Cerebellar cortex (tissue), 1 donor: Measurements from ENCODE around the gene OR51B2.
"Not testable (repeated sequence)": the region's sequence is repeated elsewhere in the genome, so short reads cannot be mapped to it uniquely, and the experiment has no call there.

Source experiments
- DNase-seq: peaks from one replicate; pipeline ENCODE4 v3.0.0-alpha.2; 2015; ENCODE audit warnings: low spot score

Gene OR51B2, protein sequence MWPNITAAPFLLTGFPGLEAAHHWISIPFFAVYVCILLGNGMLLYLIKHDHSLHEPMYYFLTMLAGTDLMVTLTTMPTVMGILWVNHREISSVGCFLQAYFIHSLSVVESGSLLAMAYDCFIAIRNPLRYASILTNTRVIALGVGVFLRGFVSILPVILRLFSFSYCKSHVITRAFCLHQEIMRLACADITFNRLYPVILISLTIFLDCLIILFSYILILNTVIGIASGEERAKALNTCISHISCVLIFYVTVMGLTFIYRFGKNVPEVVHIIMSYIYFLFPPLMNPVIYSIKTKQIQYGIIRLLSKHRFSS

DNA sequence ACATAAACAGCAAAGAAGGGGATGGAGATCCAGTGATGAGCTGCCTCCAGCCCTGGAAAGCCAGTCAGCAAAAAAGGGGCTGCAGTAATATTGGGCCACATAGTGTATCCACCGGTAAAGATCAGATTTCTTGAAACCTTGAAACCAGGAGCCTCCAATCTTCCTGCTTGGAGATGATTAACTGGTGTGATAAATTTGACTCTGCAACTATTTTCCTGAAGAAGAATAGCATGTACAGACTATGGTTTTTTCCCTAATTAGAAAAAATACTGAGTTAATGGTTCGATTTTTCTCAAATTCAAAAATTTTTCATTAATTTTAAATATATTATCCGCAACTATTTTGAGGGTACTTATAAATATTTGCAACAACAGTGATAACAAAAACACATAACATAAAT lies at the start of gene OR51B2:
Gene OR51B2, minus strand, starts transcription at position 101 of the 400 bp plus-strand sequence. Its CDS starts 0 bp downstream, at position 101.
- DNase-seq, result no peak

DNA sequence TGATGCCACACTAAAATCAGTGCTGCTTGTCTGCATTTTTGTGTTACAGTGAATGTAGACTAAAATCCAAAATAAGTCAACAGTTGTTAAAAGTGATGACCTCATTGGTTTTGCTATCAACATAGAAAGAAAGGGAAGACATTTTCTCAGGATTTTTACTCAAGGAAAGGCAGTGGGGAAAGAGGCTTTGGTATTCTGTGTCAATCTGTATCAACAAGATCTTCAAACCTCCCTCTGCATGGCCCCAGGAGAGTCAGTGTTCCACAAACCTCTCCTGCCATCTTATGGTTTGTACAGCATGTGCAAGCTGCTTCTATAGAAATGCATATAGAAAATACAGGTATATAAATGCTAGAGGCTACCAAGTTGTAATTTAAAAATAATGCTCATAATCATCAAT lies 45.7 kb upstream of the OR51B2 start:
- peak; percentile 73 for DNase-seq

DNA sequence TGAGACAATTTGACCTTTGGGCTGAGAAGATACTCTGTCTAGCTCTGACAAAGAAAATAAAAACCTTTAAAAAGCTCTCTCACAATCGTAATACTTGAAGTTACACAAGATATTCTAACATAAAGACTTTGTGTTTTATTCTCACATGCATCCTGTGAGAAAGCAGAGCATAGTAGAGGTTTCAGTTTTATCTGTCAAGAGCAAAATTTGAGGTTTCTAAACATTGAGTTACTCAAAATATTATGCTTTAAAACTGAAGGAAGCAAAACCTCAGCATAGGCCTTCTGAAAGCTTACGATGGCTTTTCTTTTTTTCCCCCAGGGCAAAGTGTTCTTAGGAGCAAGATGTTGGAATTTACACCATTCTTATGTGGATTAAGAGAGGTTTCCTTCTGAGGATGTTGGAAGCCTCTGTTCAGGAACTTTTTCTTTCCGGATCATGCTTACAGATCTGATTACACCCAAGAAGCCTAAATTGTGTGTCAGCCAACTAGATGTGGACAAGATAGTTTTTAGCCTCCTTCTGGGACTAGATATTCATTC lies 44.5 kb upstream of the OR51B2 start:
- no peak for DNase-seq

DNA sequence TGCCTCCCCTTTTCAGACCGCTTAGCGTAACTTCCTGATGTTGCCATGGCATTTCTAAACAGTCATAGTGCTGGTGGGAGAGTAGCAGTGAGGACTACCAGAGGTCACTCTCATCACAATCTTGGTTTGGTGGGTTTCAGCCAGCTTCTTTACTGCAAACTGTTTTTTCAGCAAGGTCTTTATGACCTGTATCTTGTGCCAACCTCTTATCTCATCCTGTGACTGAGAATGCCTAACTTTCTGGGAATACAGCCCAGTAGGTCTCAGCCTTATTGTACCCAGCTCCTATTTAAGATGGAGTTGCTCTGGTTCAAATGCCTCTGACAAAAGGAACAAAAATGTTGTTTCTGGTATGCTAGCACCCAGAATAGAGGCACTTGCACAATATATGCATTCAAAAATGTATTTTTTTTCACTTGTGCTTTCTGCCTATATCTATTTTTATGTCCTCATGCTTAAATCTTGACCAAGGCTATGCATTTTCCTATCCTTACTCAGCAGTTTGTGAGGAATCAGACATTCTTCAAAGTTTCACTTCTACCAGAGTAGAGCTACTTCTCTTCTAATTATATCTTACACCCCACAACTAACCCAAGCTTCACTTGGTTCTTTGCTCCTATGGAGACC lies 43.5 kb upstream of the OR51B2 start:
- DNase-seq, result no peak

DNA sequence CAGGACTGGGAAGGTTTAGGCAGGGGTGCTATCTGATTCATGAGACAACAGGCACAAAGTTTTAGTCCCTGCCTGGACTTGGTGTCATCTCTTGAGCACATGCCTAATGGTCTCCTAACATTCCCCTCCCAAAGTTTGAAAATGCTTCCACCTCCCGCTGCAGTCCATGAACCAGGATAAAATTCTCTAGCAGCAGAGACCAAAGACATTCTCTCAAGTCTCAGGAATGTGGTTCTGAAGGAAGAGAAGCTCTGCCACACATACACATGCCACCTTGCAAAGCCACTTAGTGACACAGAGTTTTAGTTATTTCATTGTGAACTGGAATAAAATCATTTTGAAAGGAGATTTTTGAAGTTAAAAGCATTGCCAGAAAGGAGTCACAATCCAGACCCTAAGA lies 42.8 kb upstream of the OR51B2 start:
- no peak for DNase-seq

DNA sequence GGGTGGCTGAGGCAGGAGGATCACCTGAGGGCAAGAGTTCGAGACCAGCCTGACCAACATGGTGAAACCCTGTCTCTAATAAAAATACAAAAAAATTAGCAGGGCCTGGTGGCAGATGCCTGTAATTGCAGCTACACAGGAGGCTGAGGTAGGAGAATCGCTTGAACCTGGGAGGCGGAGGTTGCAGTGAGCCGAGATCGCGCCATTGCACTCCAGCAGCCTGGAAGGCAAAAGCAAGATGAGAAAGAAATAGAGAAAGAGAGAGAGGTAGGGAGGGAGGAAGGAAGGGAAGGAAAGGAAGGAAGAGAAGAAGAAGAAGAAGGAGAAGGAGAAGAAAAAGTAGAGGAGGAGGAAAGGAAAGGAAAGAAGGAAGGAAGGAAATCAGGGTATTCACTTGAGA lies 42.3 kb upstream of the OR51B2 start:
- DNase-seq, result not testable (repeated sequence)

DNA sequence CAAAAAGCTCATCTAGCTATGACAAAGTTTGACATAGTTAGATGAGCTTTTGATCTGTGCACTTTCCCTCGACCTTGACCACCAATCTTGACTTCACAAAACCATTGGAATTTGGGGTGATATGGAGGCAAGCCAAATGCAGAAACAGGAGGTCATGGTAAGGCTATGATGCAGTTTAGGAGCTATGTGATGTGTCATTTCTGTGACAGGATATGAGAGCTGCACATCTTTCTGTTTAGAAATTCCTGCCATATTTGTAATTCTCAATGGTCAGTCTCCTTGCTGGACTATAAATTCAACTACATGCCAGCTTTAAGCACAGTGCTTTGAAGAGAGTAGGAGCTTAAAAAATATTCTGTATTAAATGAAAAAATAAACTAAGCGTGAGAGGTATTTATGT lies 40.1 kb upstream of the OR51B2 start:
- DNase-seq, result no peak

DNA sequence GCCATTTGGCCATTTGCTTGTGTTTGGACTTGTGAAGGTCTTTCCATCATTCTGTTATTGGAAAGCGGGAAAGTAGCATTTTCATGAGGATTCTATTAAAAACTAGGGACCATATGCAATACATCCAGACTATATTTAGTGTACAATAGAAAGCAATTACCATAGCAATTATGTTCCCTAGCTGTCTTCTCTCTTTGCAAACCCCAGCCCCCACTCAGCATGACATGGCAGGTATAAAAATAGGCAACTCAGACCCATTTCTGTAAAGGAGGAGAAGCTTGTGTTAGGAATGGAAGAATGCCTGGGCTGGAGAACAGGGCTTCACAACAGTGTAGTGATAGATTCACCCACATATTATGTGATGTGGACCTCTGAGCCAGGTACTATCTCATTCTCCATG lies 39.6 kb upstream of the OR51B2 start:
- no peak for DNase-seq

DNA sequence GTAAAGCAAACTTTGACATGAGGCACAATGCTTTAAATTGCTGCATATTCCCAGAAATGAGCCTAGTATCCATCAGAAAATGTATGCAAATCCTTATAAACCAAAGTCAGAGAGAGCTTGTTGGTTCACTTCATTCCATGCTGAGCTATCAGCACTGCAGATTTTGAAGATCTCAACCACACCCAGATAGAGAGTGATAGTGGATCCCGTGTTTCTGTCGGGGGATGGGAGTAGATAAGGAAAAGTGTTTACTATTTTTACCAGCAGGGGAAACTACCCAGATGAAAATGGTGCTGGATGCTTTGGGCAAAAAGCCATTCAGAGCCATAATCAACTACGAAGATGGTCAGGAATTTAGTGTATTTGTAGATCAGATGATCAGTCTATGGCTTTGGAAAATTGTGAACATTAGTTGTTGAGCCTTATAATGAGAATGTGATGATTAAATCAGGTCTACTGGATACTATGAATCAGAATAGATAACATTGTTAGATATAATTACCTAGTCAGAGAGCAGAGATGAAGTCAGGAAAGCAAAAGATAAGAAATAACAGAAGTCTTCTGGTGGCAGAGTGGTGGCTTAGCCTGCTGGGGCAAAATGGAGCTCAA lies 38.0 kb upstream of the OR51B2 start:
- DNase-seq, result no peak

DNA sequence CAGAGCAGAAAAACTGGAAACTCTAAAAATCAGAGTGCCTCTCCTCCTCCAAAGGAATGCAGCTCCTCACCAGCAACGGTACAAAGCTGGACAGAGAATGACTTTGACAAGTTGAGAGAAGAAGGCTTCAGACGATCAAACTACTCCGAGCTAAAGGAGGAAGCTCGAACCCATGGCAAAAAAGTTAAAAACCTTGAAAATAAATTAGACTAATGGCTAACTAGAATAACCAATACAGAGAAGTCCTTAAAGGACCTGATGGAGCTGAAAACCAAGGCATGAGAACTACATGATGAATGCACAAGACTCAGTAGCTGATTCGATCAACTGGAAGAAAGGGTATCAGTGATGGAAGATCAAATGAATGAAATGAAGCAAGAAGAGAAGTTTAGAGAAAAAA lies 31.9 kb upstream of the OR51B2 start:
- not testable (repeated sequence) for DNase-seq

DNA sequence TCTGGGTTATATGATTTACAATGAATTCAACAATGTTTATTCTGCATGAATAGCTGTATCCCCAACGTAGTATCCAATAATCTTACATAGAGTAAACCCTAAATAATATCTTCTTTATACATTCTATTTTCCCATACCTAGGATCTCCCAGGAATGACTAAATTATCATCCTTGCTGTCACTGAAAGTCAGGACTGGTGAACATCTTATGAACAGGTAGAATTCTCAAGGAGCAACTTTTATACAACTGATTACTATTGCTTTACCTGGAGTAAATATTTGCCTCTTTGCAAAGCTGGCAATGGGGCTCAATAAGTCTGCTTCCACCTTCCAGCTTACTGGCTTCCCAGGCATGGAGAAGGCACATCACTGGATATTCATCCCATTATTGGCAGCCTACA lies 27.1 kb upstream of the OR51B2 start, which contains the start of gene OR51B6:
Gene OR51B6, plus strand, starts transcription at position 301 of the 400 bp plus-strand sequence. Its CDS starts 0 bp downstream, at position 301.
- DNase-seq, result no peak

DNA sequence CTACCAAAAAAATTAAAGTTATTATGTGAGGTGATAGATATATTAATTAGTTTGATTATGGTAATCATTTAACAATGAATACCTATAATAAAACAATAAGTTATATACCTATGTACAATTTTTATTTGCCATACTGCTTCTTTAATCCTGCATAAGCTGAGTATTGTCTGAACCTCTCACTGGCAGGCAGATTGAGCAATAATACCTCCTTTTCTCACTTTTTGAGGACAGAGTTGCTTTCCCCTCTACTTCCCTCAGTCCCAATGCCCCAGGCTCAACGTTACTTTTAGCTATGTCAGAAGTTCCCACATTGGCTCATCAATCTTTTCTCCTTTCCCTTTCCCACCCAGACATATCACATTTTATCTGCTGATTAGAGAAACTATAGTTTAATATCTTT lies 25.5 kb upstream of the OR51B2 start:
- no peak for DNase-seq

DNA sequence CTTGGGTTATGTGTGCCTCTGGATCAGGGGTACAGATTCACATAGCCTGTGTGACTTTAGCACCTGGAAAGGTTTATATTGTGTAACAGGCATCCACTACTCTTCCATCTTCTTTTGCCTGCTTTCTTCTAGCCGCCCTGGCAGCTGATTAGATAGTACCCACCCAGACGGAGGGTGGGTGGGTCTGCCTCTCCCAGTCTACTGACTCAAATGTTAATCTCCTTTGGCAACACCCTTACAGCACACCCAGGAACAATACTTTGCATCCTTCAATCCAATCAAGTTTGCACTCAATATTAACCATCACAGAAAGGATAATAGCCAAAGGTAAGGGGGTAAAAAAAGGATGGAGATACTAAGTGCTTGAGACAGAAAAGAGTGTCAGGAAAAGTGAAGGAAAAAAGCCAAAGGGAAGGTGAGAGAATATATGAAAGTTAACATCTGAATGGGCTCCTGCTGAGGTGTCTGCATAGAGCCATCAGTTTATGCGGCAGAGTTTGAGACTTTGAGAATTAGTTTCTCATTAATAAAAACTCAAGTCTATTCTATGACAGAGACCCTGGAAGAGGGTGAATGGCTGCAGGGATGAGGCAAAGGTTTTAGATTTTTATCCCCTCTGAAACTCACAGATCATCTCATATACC lies 24.6 kb upstream of the OR51B2 start:
- DNase-seq, result no peak

DNA sequence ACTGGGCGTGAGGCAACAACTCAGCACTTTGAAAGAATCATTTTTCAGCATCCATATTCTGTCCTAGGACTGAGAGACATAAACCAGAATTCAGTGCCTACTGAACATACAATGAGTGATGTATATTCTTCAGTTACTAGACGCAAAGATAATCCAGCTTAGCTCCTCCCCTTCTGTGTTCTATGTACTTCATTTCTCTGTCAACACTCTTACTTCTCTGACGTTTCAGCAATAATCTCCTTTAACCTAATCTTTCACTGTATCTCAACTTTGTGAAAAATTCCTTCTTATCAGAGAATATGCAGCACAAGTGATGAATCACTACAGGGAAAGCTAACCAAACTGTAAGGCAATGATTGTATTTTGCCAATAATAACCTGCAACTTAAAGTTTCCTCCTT lies 21.7 kb upstream of the OR51B2 start:
- no peak for DNase-seq

DNA sequence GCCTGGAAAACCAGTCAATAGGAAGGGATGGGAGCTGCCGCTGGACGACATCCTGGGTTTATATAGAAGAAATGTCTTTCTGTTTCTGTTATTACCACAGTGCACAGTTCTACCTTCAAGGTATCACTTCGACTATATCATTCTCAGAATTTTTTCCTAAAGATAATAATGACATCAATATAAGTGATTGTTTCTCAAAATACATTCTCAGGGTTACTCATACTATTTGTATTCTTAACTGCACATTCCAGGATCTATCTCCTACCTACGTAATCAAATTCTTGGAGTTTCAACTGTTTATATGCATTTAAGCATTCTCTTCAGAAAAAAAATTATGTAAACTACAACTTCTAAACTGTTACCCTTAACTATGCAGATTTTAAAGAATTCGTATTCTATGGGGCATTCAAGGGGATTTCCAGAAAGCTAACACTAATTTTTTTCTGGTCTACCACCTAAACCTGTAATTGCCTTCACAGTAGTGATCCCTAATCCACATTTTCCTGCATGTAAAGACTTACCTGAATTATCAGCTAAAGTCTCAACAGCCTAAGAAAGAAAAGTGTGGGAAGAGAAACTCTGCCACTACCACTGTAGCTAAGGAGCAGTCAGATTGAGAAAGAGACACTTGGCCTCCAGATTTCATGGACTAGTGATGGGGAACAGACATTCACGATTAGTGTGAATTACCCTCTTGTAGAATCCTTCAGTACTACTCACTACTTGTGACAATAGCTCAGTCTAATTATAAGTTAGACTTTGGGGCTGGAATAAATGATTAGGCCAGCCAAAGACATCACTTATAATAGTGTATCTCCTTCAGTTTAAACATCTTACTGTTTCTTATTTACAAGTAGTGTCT lies 19.6 kb upstream of the OR51B2 start, which contains the start of gene OR51B5:
Gene OR51B5, minus strand, starts transcription at position 51 of the 862 bp plus-strand sequence. Its CDS starts 0 bp downstream, at position 51.
- DNase-seq, result no peak

DNA sequence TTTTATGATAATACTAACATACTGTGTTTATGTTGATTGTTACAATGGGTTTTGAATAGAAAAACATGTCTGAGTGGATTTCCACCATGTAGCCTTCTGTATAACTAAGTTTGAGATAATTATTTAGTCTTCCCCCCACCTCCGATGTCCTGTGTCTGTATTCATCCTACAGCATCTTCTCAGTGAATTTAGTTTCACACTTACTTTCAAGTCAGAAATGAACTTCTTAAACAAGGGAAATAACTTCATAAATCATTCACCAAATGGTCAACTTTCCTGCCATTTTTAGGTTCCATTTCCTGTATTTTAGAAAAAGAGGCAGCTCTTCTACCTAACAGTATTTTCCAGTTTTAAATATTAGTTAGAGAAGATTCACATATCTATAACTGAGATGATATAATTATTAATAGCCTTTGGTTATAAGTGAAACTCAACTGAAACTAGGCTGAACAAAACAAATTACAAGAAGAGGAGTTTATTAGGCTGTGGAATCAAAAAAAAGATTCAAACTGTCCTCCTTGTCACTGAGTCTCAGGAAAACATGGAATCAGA lies 15.8 kb upstream of the OR51B2 start:
- DNase-seq, result no peak

DNA sequence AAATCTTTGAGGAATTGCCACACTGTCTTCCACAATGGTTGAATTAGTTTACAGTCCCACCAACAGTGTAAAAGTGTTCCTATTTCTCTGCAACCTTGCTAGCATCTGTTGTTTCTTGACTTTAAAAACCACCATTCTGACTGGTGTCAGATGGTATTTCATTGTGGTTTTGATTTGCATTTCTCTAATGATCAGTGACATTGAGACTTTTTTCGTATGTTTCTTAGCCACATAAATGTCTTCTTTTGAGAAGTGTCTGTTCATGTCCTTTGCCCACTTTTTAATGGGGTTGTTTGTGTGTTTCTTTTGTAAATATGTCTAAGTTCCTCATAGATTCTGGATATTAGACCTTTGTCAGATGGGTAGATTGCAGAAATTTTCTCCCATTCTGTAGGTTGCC lies 13.2 kb upstream of the OR51B2 start:
- DNase-seq, result not testable (repeated sequence)

DNA sequence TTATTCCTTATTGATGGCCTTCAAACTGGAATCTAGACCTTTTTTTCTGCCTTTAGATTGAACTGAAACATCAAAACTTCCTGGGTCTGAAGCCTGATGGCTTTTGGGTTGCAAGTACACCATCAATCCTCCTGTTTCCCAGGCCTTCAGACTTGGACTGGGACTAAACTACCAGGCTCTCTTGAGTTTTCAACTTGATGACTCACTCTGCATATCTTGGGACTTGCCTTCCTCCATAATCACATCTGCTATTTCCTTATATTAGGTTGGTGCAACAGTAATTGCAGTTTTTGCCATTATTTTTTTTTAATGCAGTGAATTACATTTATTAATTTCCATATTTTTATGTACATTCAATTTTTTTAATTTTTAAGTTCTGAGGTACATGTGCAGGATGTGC lies 12.2 kb upstream of the OR51B2 start:
- DNase-seq, result no peak

DNA sequence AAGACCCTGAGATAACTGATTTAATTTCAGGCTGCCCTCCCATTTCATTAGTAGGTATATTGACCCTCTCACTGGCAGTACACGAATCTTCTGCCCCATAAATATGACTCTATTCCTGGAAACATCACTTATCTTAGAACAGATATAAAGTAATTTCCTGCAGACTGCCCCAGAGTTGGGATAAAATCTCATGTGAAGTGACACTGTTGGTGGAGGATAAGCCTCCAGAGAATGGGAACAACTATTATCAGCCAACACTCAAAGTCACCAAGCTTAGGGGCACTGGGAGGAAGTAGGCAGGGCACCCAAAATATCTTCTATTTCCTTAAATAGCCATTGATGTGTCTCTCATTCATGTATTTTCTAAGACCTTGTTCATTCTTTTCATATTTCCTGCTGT lies 11.1 kb upstream of the OR51B2 start:
- DNase-seq, result no peak

DNA sequence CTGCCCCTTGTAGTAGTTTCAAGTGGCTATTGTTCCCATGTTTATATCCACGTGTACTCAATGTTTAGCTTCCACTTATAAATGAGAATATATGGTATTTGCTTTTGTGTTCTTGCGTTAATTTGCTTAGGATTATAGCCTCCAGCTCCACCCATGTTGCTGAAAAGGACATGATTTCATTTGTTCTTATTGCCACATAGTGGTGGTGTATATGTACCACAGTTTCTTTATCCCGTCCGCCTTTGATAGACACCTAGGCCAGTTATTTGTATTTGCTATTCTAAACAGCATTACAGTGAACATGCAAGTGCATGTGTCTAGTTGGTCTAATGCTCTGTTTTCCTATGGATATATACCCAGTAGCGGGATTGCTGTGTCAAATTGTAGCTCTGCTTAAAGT lies 6.8 kb downstream of the OR51B2 start:
- DNase-seq, result no peak
